Adipose tissue (tissue), 3 donors: ENCODE data around the gene TMPRSS11D. TPM values are rescaled to one million over a fixed set of nuclear protein-coding genes. Genes with fewer than 3 reads are reported as not detected.

ENCODE experiments used
- H3K27ac ChIP-seq: one replicate; pipeline ENCODE4 v1.5.1; 2013; ENCODE audit warnings: low read depth, low read length
- WGBS, 3 donors: extraction: QIAGEN DNeasy Blood & Tissue Kit; methylation state at CpG; one replicate each; pipeline ENCODE4 v1.1.7; 2013; 5-methylcytosine and 5-hydroxymethylcytosine counted together
- polyA plus RNA-seq, 3 donors: library from polyadenylated mRNA; stranded (reverse); fragments of 200-250 nt; gene quantifications; one replicate each; pipeline ENCODE4 v1.2.3, GENCODE V29; 2013
- donor health status: healthy with polysubstance abuse.
- donor health status: Bipolar disorder and iron deficiency.
- donor health status: healthy.

Gene TMPRSS11D
- polyA plus RNA-seq, 3 donors: 0.18 TPM; not detected in 2

DNA sequence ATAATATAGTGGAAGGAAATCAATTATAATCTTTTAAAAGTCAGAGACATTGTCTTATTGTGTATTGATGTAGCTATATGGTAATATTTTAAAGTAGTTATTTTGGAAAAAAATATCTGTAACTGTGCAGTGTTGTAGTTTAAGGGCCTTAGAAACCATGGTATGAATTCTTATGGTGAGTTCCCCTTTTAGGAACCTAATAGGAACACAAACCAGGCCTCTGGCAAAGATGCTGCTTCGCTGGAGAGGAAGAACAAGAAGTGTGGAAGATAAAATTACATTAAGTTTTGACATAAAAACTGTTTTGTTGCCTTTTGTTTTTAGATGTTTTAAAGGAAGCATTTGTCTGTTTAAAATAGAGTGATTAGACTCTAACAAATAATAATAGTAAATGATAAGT is 10.9 kb upstream of the TMPRSS11D start:
- 61 to 96% (median 68%) methylated on average over 1 of the region's 1 CpG for WGBS, 3 donors
- H3K27ac ChIP-seq: no peak overlapping the region

DNA sequence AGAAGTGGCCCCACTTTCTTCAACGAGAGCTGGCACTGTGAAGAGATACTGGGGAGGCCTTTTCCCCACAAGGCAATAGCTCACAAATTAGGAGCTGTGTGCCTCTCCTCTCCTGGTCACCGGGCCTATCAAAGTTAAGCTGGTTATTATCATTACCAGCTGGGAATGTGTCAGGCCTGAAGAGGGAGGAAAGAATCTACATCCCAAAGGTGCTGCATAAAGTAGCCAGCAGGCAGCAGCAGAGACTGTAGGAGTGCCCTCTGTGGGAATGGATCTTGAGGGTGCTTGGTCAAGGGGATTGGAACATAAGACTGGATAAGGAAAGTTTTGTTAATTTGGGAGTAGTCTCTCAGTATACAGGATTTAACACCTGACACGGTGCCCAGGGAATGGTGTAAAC is 9.1 kb upstream of the TMPRSS11D start:
- no peak overlapping the region for H3K27ac ChIP-seq
- WGBS, 3 donors: 60 to 78% (median 77%) methylated on average over 3 of the region's 3 CpGs

DNA sequence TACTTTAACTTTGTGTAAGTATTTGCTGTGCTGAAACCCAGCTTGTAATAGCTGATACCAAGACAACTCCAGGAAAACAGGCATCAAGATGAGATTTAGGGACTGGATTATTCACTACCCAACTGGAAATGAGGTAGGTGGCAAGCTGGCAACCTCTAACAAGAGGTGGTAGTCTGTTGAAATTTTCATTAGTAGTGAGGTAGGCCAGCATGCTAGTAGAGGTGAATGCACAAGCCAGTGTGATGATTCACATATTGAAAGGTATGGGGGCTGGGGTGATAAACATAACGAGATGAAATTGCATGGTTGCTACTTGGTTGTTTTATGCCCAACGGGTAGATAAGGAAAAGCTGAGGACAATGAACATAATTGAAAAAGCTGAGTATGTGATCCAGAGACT is 8.5 kb upstream of the TMPRSS11D start:
- WGBS, 3 donors: 66 to 91% (median 87%) methylated on average over 2 of the region's 2 CpGs
- H3K27ac ChIP-seq: no peak overlapping the region

DNA sequence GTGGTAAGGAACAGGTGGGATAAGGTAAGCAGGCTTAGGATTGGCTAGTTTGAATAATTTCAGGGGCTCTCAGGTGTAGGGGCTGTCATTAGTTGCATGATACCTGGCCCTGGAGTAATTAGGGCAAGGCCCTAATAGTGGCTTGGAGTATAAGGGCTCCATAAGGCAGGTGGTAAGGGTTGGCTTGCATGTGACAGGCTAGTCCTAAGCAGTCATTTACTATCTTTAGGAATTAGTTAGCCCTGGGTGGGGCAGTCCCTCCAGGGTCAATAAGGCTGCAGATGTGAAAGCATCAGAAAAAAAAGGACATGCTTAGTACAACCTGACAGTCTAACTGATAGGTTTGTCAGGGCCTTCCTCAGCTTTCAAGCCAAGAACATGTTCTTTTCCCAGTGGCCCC is 7.8 kb upstream of the TMPRSS11D start:
- no peak overlapping the region for H3K27ac ChIP-seq

DNA sequence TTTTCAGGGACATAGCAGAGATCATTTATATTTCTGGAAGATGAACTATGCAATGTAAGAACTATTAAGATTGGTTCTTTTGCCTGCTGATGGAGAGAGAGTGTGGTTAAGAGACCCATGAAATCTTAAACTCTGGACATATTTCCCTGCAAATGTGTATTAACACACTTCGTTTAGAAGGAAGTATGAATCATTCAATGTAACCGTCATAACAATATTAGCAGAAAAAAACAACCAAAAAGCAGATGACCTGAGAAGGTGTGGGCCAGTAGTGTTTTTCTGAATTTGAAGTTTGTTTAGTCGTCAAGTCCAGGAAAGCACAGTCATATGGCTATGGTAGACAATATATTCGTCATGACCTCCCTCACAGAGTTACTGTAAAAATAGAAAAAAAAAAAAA is 2.5 kb upstream of the TMPRSS11D start:
- WGBS, 3 donors: 59 to 81% (median 61%) methylated on average over 4 of the region's 4 CpGs
- H3K27ac ChIP-seq: no peak overlapping the region

DNA sequence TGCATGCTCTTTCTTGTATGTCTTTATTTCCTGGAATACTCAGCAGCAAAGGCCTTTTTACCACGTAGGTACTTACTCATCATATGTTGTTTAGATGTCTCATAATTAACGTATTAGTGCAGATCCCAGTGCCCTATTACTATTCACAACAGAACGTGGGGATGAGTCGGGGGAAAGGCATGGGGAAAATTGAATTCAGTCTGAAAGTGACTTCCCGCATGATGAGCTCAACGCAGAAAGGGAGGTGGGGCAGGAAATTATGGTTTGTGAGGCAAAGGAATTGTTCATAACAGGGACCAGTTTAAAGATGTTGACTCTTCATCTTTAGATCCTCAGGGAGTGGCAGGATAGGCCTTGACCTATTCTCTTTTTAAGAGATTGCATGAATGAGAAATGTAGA is 2.0 kb upstream of the TMPRSS11D start:
- 40 to 66% (median 49%) methylated on average over 6 of the region's 6 CpGs for WGBS, 3 donors
- H3K27ac ChIP-seq: no peak overlapping the region

GRCh38 chr4:67884701-67885100 is 899 bp upstream of the TMPRSS11D start:
- no peak overlapping the region for H3K27ac ChIP-seq

GRCh38 chr4:67883458-67883857 is 344 bp downstream of the TMPRSS11D start:
- H3K27ac ChIP-seq: no peak overlapping the region
- 55 to 84% (median 70%) methylated on average over 5 of the region's 5 CpGs for WGBS, 3 donors

DNA sequence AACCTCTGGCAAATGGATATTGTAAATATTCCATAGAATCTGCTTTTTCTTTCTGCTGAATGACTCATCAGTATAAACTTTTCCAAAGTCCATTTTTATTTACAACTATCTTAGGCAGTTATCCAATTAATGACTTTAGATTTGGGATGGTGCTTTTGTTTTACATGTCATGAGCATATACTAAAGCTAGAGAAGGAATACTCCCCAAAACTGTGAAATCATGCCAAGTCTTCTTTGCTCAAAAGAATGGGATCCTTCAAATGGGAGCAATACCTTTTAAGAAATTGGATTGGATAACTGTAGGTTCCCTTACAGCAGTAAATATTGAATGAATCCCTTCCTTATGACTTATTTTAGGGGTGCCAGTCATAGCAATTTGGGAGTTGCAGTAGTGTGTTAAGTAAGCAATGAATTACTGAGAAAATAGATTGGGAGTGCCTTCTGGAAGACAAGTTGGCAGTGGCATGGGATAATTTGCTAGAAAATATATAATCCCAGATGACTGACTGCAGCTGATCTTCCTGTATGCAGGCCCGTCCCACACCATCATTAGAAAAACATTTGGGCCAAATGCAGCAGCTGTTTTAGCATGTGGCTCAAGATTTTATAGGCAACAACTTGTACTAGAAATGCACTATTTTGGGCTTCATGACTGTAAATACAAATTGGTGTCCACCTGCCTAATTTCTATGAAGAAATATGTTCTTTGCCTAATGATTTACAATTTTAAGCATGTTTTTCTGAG is 2.8 kb downstream of the TMPRSS11D start:
- 56 to 80% (median 58%) methylated on average over 1 of the region's 1 CpG for WGBS, 3 donors
- H3K27ac ChIP-seq: no peak overlapping the region

DNA sequence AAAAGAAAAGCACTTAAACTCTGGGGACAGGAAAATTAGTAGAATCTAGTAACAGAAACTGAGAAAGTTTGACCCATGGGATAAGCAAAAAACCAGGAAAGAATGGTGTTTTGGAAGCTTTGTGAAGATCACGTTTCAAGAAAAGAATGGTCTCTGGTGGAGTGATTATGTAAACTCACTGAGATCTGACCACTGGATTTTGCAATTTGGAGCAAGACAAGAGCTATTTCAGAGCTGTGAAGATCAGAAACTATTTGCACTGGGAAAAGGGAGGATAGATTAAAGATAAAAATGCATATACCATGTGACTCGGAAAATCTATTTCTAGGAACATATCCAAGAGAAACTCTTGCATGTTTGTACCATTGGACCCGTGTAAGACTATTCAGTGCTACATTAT is 4.3 kb downstream of the TMPRSS11D start:
- no peak overlapping the region for H3K27ac ChIP-seq
- WGBS, 3 donors: 63 to 85% (median 63%) methylated on average over 3 of the region's 3 CpGs

DNA sequence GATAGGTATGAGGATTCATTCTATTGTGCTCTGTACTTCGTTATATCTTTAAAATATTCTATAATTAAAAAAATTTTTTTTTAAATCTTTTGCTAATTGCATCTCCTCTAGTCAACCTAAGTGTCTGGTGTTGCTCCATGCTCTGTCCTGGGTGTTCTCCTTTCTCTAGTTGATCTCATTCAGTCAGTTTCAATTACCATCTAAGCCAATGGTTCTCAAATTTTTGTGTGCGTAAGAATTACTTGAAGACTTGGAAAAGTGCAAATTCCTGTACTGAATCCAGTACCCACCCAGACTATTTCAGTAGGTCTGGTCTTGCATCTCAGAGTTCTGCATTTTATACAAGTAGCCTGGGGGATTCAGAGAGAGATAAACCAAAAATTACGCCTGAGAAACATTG is 6.7 kb downstream of the TMPRSS11D start:
- H3K27ac ChIP-seq: no peak overlapping the region
- 65 to 91% (median 88%) methylated on average over 3 of the region's 3 CpGs for WGBS, 3 donors

GRCh38 chr4:67874986-67875385 is 8.8 kb downstream of the TMPRSS11D start:
- 39 to 65% (median 48%) methylated on average over 2 of the region's 2 CpGs for WGBS, 3 donors

GRCh38 chr4:67873116-67873515 is 10.7 kb downstream of the TMPRSS11D start:
- 68 to 81% (median 69%) methylated on average over 1 of the region's 1 CpG for WGBS, 3 donors
- H3K27ac ChIP-seq: no peak overlapping the region

More at GRCh38 chr4:67874986-67875385, 8.8 kb downstream of the TMPRSS11D start:
- no peak overlapping the region for H3K27ac ChIP-seq

GRCh38 chr4:67871867-67872266 is 11.9 kb downstream of the TMPRSS11D start:
- no peak overlapping the region for H3K27ac ChIP-seq

DNA sequence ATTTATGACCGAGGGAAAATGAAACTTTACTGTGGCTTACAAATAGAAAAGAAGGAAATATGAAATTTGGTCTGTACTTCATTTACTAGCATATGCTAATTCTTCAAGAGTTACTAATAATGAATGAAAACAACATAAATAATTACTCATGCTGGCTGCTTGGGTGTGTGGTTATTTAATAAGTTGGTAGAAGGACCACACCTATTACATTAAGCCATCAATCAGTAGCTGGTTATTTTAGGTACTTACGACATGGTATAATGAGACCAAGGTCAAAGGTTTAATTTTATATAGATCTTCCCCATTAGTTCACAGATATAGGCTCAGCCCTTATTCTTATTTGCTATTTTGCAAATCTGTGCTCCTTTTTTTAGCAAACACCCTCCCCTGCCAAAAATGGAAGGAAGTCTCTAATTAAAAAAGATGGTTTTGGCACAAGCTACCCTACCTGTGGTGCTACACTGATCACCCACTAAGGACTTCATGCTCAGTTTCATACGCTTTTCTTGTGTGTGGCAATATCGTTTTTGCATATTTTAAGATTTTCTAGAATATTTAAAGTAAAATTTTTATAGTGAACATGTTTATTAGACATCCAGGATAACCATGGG is 14.1 kb downstream of the TMPRSS11D start:
- H3K27ac ChIP-seq: no peak overlapping the region
- WGBS, 3 donors: 62 to 79% (median 73%) methylated on average over 4 of the region's 4 CpGs

- H3K27ac ChIP-seq: no peak overlapping the region
- 57 to 60% (median 59%) methylated on average over 6 of the region's 6 CpGs for WGBS, 3 donors
Observed at GRCh38 chr4:67861513-67861912, 22.3 kb downstream of the TMPRSS11D start.

DNA sequence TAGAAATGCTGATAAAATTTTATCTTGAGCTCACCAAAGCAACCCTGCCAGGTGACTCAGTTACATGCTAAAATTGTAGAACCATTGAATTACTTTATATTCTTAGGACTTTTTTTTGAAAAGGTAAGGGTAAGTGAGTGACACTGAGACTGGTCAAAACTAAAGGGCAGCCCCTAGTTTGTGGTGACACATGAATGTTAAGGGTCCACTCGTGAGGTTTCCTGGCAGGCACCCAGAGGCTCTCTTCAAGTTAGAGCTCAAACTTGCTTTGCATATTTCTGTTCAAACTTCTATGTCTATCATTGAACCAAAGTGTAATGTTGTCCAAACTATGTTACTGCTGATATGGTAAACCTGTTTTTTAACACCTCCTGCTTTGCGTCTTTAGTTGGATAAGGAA is 30.5 kb downstream of the TMPRSS11D start:
- H3K27ac ChIP-seq: no peak overlapping the region
- 74 to 77% (median 75%) methylated on average over 2 of the region's 2 CpGs for WGBS, 3 donors

DNA sequence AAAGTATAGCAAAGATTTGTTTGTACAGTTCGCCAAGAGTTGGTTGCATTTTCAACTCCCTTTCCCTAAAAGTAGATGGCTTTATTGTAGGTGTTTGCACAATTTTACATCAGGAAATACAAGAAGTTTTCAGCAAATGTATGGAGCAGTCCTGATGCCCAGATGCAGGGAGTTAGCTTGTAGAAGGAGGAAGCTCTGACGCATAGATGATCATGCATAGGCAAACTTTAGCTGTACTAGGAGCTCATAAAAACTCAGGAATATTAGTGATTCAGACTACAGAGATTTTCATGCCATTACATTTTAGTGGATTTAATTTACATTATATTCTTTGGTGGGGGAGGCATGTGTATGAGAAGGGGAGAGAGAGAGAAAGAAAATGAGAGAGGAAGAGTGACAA is 62.9 kb downstream of the TMPRSS11D start:
- 92 to 98% (median 93%) methylated on average over 2 of the region's 2 CpGs for WGBS, 3 donors
- no peak overlapping the region for H3K27ac ChIP-seq

GRCh38 chr4:67810011-67810410 is 73.8 kb downstream of the TMPRSS11D start:
- H3K27ac ChIP-seq: no peak overlapping the region
- 85 to 100% (median 100%) methylated on average over 1 of the region's 1 CpG for WGBS, 3 donors

DNA sequence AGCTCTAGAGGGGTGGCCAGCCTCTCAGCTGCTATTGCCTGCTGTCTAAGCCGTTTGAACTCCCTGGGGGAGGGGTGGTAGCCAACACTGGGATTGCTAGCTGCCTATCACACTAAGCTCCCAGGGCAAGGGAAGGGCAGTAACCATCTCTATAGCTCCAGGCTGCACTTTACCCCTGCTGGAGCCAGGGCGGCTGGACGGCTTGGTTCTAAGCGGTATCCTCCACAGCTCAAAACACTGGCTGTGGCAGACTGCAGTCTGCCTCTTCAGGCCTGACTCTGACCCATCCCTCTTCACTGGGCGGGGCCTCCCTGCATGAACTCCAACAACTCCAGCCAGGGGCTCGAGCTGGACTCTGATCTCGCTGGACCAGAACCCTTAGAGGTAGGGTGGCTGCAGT is 74.3 kb downstream of the TMPRSS11D start:
- no peak overlapping the region for H3K27ac ChIP-seq
- 80 to 92% (median 83%) methylated on average over 7 of the region's 7 CpGs for WGBS, 3 donors
